WTC11 (cell line): Measurements from ENCODE around the gene PXYLP1. TPM values are rescaled to one million over a fixed set of nuclear protein-coding genes. Genes with fewer than 3 reads are reported as not detected.

Experiments used
- ATAC-seq: fragments of 200-7000 bp; cut with Tn5 transposase; 2 replicates; pipeline ENCODE4 v1.10.0; 2021; ENCODE audit warnings: mild to moderate bottlenecking, moderate library complexity
- CTCF ChIA-PET: fragments of 300-600 bp; sonication (Branson Sonifier 250); formaldehyde crosslinking; loops from one replicate; lab custom pipeline; 2021; ENCODE audit warnings: antibody characterized with exemption; lab: Charles Lee
- POLR2A ChIA-PET: fragments of 350-600 bp; sonication (Branson Sonifier 250); formaldehyde crosslinking; loops from one replicate; lab custom pipeline; 2021; ENCODE audit warnings: antibody characterized with exemption; lab: Charles Lee
- DNase-seq: peaks from one replicate; pipeline ENCODE4 v3.0.0; 2021; ENCODE audit warnings: low spot score
- H3K27ac Mint-ChIP-seq: 2 replicates; pipeline ENCODE4 v1.8.0; 2021; ENCODE audit warnings: mixed read lengths
- H3K27me3 Mint-ChIP-seq: 2 replicates; pipeline ENCODE4 v1.8.0; 2021; ENCODE audit warnings: low read depth, mild to moderate bottlenecking, moderate library complexity, mixed read lengths
- H3K36me3 Mint-ChIP-seq: 2 replicates; pipeline ENCODE4 v1.8.0; 2021; ENCODE audit warnings: mixed read lengths
- H3K4me1 Mint-ChIP-seq: 2 replicates; pipeline ENCODE4 v1.8.0; 2022; ENCODE audit warnings: mixed read lengths
- H3K4me3 Mint-ChIP-seq: 2 replicates; pipeline ENCODE4 v1.8.0; 2021; ENCODE audit warnings: mild to moderate bottlenecking, moderate library complexity, mixed read lengths
- H3K9me3 Mint-ChIP-seq: 2 replicates; pipeline ENCODE4 v1.8.0; 2021; ENCODE audit warnings: mixed read lengths
- AR ChIP-seq: fragments of 250-450 bp; sonication (Bioruptor Pico); IDR thresholded peaks from 2 replicates; pipeline ENCODE4 v1.9.0; 2021; ENCODE audit warnings: mild to moderate bottlenecking
- ATF3 ChIP-seq: sonication (generic); formaldehyde crosslinking; conservative IDR thresholded peaks from 2 replicates; pipeline ENCODE4 v1.8.1; 2022; ENCODE audit warnings: mild to moderate bottlenecking, missing genetic modification reagents
- CBFB ChIP-seq: sonication (generic); formaldehyde crosslinking; IDR thresholded peaks from 2 replicates; pipeline ENCODE4 v1.8.1; 2022; ENCODE audit warnings: mild to moderate bottlenecking, low read depth, missing genetic modification reagents
- EMX1 ChIP-seq: fragments of 250-450 bp; sonication (Bioruptor Pico); IDR thresholded peaks from 2 replicates; pipeline ENCODE4 v1.8.0; 2021; ENCODE audit warnings: mild to moderate bottlenecking
- ERG ChIP-seq: fragments of 250-450 bp; sonication (Bioruptor Pico); IDR thresholded peaks from 2 replicates; pipeline ENCODE4 v1.8.0; 2021; ENCODE audit warnings: mild to moderate bottlenecking
- FOXJ3 ChIP-seq: sonication (generic); formaldehyde crosslinking; IDR thresholded peaks from 2 replicates; pipeline ENCODE4 v1.9.0; 2021; ENCODE audit warnings: missing genetic modification reagents, mild to moderate bottlenecking, borderline replicate concordance
- FOXK1 ChIP-seq: sonication (generic); formaldehyde crosslinking; IDR thresholded peaks from 2 replicates; pipeline ENCODE4 v1.8.0; 2022; ENCODE audit warnings: mild to moderate bottlenecking, moderate library complexity, missing genetic modification reagents
- FOXP1 ChIP-seq: sonication (generic); formaldehyde crosslinking; IDR thresholded peaks from 2 replicates; pipeline ENCODE4 v1.8.0; 2022; ENCODE audit warnings: missing genetic modification reagents, mild to moderate bottlenecking, moderate library complexity, borderline replicate concordance
- FOXP4 ChIP-seq: sonication (generic); formaldehyde crosslinking; IDR thresholded peaks from 2 replicates; pipeline ENCODE4 v1.8.0; 2022; ENCODE audit warnings: mild to moderate bottlenecking, missing genetic modification reagents
- GTF2I ChIP-seq: fragments of 250-450 bp; sonication (Bioruptor Pico); conservative IDR thresholded peaks from 2 replicates; pipeline ENCODE4 v1.4.0; 2021; ENCODE audit warnings: mild to moderate bottlenecking
- HMGA2 ChIP-seq: fragments of 250-450 bp; sonication (Bioruptor Pico); IDR thresholded peaks from 2 replicates; pipeline ENCODE4 v1.4.0; 2021; ENCODE audit warnings: mild to moderate bottlenecking, moderate library complexity
- MAX ChIP-seq: sonication (generic); formaldehyde crosslinking; IDR thresholded peaks from 2 replicates; pipeline ENCODE4 v1.8.0; 2022; ENCODE audit warnings: mild to moderate bottlenecking, missing genetic modification reagents
- NFATC4 ChIP-seq: fragments of 250-450 bp; sonication (Bioruptor Pico); IDR thresholded peaks from 2 replicates; pipeline ENCODE4 v1.9.0; 2021; ENCODE audit warnings: mild to moderate bottlenecking
- NFE2L1 ChIP-seq: sonication (generic); formaldehyde crosslinking; IDR thresholded peaks from 2 replicates; pipeline ENCODE4 v1.8.1; 2023; ENCODE audit warnings: missing genetic modification reagents
- NR3C1 ChIP-seq: sonication (generic); formaldehyde crosslinking; conservative IDR thresholded peaks from 2 replicates; pipeline ENCODE4 v1.8.1; 2023; ENCODE audit warnings: low read depth, mild to moderate bottlenecking, missing genetic modification reagents
- PREB ChIP-seq: sonication (generic); formaldehyde crosslinking; IDR thresholded peaks from 2 replicates; pipeline ENCODE4 v1.8.1; 2022; ENCODE audit warnings: mild to moderate bottlenecking, missing genetic modification reagents, moderate library complexity, borderline replicate concordance
- RELA ChIP-seq: sonication (generic); formaldehyde crosslinking; IDR thresholded peaks from 2 replicates; pipeline ENCODE4 v1.8.1; 2022; ENCODE audit warnings: missing genetic modification reagents, mild to moderate bottlenecking, borderline replicate concordance
- SMAD3 ChIP-seq: sonication (generic); formaldehyde crosslinking; IDR thresholded peaks from 2 replicates; pipeline ENCODE4 v1.8.0; 2022; ENCODE audit warnings: missing genetic modification reagents, mild to moderate bottlenecking, borderline replicate concordance
- SP1 ChIP-seq: sonication (generic); formaldehyde crosslinking; conservative IDR thresholded peaks from 2 replicates; pipeline ENCODE4 v1.8.1; 2022; ENCODE audit warnings: missing genetic modification reagents
- USF1 ChIP-seq: sonication (generic); formaldehyde crosslinking; IDR thresholded peaks from 2 replicates; pipeline ENCODE4 v1.8.0; 2022; ENCODE audit warnings: mild to moderate bottlenecking, missing genetic modification reagents
- ZNF138 ChIP-seq: sonication (generic); formaldehyde crosslinking; conservative IDR thresholded peaks from 2 replicates; pipeline ENCODE4 v1.8.1; 2022; ENCODE audit warnings: mild to moderate bottlenecking, moderate library complexity, missing genetic modification reagents
- ZNF317 ChIP-seq: sonication (generic); formaldehyde crosslinking; IDR thresholded peaks from 2 replicates; pipeline ENCODE4 v1.8.1; 2023; ENCODE audit warnings: low read depth, mild to moderate bottlenecking, moderate library complexity, missing genetic modification reagents, borderline replicate concordance
- ZNF416 ChIP-seq: fragments of 250-450 bp; sonication (Bioruptor Pico); IDR thresholded peaks from 2 replicates; pipeline ENCODE4 v1.9.0; 2021; ENCODE audit warnings: mild to moderate bottlenecking, inconsistent platforms
- ZNF512 ChIP-seq: sonication (generic); formaldehyde crosslinking; IDR thresholded peaks from 2 replicates; pipeline ENCODE4 v1.8.1; 2022; ENCODE audit warnings: missing genetic modification reagents, borderline replicate concordance
- total RNA-seq: library from RNA; stranded (reverse); gene quantifications from 3 replicates; pipeline ENCODE4 v1.2.3, GENCODE V29; 2021

Gene PXYLP1
- total RNA-seq, 1 experiment from 2014 or later = 20.1 TPM

GRCh38 chr3:141342386-141342785 lies 110.8 kb downstream of the PXYLP1 start:
- no peak for DNase-seq
- H3K27me3 Mint-ChIP-seq = peaks cover 3% of the 10 kb centered on the region; the same call in 1 of the 2 replicates
- peaks cover 8% of the 10 kb centered on the region for H3K9me3 Mint-ChIP-seq
- no peak for TF ChIP-seq SP1
- TF ChIP-seq RELA = no peak
- no peak for TF ChIP-seq ZNF138 (CRISPR knock-in tag)
- no peak for TF ChIP-seq NFE2L1
- no peak for TF ChIP-seq ERG
- no peak for TF ChIP-seq HMGA2 (CRISPR knock-in tag)
- no peak for TF ChIP-seq NFATC4 (CRISPR knock-in tag)
- TF ChIP-seq ATF3 (CRISPR knock-in tag) = no peak
- no peak for TF ChIP-seq NR3C1 (CRISPR knock-in tag)
- TF ChIP-seq ZNF317 (CRISPR knock-in tag) = no peak
- TF ChIP-seq, all 79 proteins: peak for 0
- H3K4me3 Mint-ChIP-seq = no peak overlapping the region
- ChIA-PET CTCF (interaction anchor here (0.6 to 1.3 kb wide), 3 partner anchors 10 to 222 kb away, joined by 3 to 4 read pairs (median 4); no protein-coding TSS in a partner anchor), POLR2A (interaction anchor here (0.6 kb wide), 1 partner anchor 160 kb away, joined by 3 read pairs; no protein-coding TSS in a partner anchor)
- H3K4me1 Mint-ChIP-seq = no peaks in the 10 kb centered on the region
- ATAC-seq = no peak
- H3K36me3 Mint-ChIP-seq = no peaks in the 10 kb centered on the region
- no peak overlapping the region for H3K27ac Mint-ChIP-seq

- Mint-ChIP-seq H3K4me1 (no peaks in the 10 kb centered on the region), H3K9me3 (peaks cover 8% of the 10 kb centered on the region), H3K27ac (no peak overlapping the region), H3K27me3 (peaks cover 3% of the 10 kb centered on the region; the same call in 1 of the 2 replicates), H3K36me3 (no peaks in the 10 kb centered on the region), H3K4me3 (no peak overlapping the region)
- ChIA-PET POLR2A (interaction anchor here (0.6 kb wide), 1 partner anchor 159 kb away, joined by 3 read pairs; no protein-coding TSS in a partner anchor), CTCF (interaction anchor here (0.6 to 1.3 kb wide), 3 partner anchors 9 to 221 kb away, joined by 3 to 4 read pairs (median 4); no protein-coding TSS in a partner anchor)
- no peak for ATAC-seq
- DNase-seq = no peak
- TF ChIP-seq USF1 (CRISPR knock-in tag) (no peak), ZNF512 (CRISPR knock-in tag) (no peak), FOXP4 (CRISPR knock-in tag) (no peak), PREB (CRISPR knock-in tag) (no peak), MAX (CRISPR knock-in tag) (no peak), FOXJ3 (no peak), FOXP1 (no peak), FOXK1 (CRISPR knock-in tag) (no peak), AR (CRISPR knock-in tag) (no peak), CBFB (CRISPR knock-in tag) (no peak), NFATC4 (CRISPR knock-in tag) (no peak), ZNF416 (CRISPR knock-in tag) (no peak), NFE2L1 (no peak), SP1 (no peak), GTF2I (CRISPR knock-in tag) (no peak), ERG (no peak), SMAD3 (CRISPR knock-in tag) (no peak), EMX1 (no peak)
Observed at GRCh38 chr3:141343077-141343476, 111.5 kb downstream of the PXYLP1 start.
